T47D (cell line): Measurements from ENCODE around the gene CCDC170.

ENCODE experiments used
- DNase-seq, 2 experiments: peaks; one replicate each; pipeline versions ENCODE4 v3.0.0 to v3.0.0-alpha.2; 2011 to 2012; ENCODE audit warnings: low read depth in 1 of 2, low spot score in 1 of 2
- JUND ChIP-seq: IDR thresholded peaks from 2 replicates; pipeline ENCODE4 v1.6.1; 2012; ENCODE audit warnings: low read depth
- in situ Hi-C: cut with HindIII; loops from 2 replicates; pipeline ENCODE4 v1.10.0; 2016; ENCODE audit warnings: low sequenced_read_pairs, low pct_unique_long_range_greater_than_20kb

Gene CCDC170

DNA sequence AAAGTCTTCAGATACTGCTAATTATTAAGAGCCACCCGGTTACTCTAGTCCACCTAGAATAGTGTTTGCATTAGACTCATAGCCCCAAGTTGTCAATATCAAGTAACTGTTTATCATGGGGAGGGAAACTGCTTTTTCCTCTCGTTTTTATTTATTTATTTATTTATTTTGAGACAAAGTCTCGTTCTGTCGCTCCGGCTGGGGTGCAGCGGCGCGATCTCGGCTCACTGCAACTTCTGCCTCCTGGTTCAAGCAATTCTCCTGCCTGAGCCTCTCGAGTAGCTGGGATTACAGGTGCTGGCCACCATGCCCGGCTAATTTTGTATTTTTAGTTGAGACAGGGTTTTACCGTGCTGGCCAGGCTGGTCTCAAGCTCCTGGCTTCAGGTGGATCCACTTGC lies 16.1 kb upstream of the CCDC170 start:
- in situ Hi-C loops, result no loop called here
- TF ChIP-seq JUND, result no peak
- DNase-seq, result no peak

- TF ChIP-seq JUND, result no peak
- no peak for DNase-seq
- in situ Hi-C loops, result no loop called here
Measured at GRCh38 chr6:151478670-151479069, 15.1 kb upstream of the CCDC170 start.

DNA sequence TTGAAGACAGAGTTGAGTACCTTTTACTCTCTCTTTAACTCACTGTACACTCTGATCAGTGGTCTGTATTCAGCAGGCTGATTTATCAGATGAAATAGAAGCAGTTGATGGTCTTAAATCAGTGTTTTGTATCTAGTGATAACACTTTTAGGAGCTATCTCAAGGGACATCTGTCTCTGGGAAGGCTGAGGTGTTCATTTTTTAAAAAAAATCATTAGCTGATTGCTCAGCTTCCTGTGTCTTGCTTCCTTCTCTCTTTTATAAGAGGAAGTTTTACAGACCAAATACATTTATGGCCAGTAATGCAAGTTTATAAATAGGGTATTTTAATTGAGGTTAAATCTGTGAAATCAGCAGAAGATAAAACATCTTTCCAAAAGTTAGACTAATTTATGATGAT lies 12.0 kb upstream of the CCDC170 start:
- in situ Hi-C loops, result no loop called here
- TF ChIP-seq JUND, result no peak
- DNase-seq, result no peak

DNA sequence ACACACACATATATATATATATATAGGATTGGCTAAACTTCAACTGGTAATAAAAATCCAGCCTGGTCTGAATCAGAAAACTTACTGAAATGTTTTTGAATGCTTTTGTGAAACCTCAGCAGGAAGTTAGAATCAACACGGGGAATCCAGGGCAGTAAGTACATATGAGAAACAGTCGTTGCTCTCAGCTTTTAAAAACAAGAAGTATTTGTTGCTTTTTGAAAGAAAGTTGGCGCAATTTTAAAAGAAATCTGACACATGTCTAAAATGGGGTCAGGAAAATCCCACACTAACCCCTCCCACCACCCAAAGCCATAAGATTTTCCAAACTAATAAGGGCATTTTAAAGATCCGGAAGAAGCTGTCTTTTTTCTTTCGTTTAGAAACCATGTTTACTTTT lies 11.5 kb upstream of the CCDC170 start:
- no peak for TF ChIP-seq JUND
- in situ Hi-C loops, result no loop called here
- no peak for DNase-seq

DNA sequence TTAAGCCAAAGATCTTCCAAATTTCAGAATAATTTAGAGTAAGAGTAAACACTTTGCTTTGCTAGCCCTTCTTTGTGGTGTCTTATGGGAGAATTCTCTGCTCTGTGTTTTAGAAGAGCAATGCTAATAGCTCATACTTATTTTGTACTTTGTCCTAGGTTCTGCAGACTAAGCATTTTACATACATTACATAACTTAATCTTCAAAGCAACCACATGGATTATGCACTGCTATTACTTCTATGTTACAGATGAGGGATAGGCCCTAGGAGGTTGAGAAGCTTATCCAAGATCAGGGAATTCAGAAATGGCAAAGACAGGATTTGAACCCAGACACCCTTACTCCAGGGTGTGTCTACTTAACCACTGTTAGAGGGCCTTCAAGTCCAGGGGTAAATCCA lies 9.8 kb upstream of the CCDC170 start:
- TF ChIP-seq JUND, result no peak
- DNase-seq, result no peak
- in situ Hi-C loops, result no loop called here

DNA sequence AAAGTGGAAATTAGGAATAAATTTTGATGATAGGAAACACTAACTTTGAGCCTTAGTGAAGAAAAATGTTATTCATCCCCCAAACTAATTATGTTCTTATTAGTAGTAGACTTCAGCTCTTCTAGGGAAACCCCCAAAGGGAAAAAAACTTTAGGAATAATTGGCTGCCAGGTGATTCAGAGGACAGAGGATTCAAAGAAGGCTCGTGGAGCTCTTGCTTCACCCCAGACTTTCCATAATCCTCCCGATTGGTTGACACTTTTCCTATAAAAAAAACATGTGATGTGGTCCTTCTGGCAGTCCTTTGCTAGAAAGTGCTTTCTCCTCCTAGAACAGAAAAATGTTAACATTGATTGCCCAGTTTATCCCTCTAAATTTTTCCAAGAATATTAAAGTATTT lies 5.6 kb upstream of the CCDC170 start:
- in situ Hi-C loops, result no loop called here
- no peak for TF ChIP-seq JUND
- DNase-seq, result no peak

GRCh38 chr6:151490996-151491395 lies 2.8 kb upstream of the CCDC170 start:
- no peak for TF ChIP-seq JUND
- in situ Hi-C loops, result no loop called here
- DNase-seq, result no peak

GRCh38 chr6:151493161-151493803 lies 535 bp upstream of the CCDC170 start:
- peak in 1 of 2 experiments; percentile 41 for DNase-seq
- TF ChIP-seq JUND, result no peak
- in situ Hi-C loops, result no loop called here

DNA sequence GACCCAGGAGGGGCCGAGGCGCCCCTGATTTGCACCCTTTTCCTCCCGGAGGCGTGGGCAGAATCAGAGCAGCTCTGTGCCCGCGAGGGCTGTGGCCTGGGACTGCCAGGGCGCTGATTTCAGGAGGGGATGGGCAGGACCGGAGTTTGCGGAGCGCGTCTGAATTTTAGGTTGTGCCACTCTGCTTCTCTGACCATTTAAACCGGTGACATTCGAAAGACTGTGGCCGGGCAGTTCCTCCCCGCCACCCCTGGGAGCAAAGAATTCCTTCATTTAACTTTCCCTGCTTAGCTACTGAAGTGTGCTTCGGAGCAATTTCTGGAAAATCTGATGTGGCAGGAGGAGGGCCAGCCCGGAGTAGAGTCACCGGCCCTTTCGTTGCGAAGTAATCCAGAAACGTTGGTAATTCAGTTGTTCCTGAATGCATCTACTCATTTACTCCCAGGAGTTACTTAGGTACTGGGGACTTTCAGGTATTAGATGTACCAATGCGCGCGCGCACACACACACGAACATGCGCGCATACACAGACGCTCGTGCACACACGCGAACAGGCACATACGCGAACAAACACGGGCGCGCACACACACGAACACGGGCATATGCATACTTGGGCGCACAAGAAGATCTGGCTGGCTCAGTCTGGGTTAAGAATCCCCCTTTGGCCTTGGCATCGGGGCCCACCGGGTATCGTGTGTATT lies 568 bp downstream of the CCDC170 start:
- TF ChIP-seq JUND, result no peak
- DNase-seq, result peak; percentile 21 to 85
- in situ Hi-C loops, result no loop called here

- no peak for DNase-seq
- in situ Hi-C loops, result no loop called here
- no peak for TF ChIP-seq JUND
Measured at GRCh38 chr6:151494936-151495320, 1.1 kb downstream of the CCDC170 start.

- no peak for TF ChIP-seq JUND
- in situ Hi-C loops, result no loop called here
Measured at GRCh38 chr6:151495380-151495779, 1.6 kb downstream of the CCDC170 start.

GRCh38 chr6:151497905-151498304 lies 4.1 kb downstream of the CCDC170 start:
- no peak for TF ChIP-seq JUND
- DNase-seq, result no peak
- in situ Hi-C loops, result no loop called here

More at GRCh38 chr6:151495380-151495779, 1.6 kb downstream of the CCDC170 start:
- DNase-seq, result no peak

DNA sequence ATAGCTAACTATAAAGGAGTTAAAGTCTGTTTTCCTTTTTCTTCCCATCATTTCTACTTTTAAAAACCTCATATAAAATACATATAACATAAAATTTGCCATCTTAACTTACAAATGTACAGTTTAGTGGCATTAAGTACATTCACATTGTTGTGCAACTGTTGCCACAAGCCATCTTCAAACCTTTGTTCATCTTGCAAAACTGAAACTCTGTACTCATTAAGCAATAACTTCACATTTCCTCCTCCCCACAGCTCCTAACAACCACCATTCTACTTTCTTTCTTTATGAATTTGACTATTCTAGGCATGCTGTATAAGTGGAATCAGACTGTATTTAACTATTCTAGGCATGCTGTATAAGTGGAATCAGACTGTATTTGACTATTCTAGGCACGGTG lies 4.5 kb downstream of the CCDC170 start:
- no peak for DNase-seq
- TF ChIP-seq JUND, result no peak
- in situ Hi-C loops, result no loop called here

GRCh38 chr6:151499551-151499950 lies 5.7 kb downstream of the CCDC170 start:
- in situ Hi-C loops, result no loop called here
- no peak for TF ChIP-seq JUND
- no peak for DNase-seq
